K562 (cell line): ENCODE measurements around the gene PAX5. TPM values are rescaled to one million over a fixed set of nuclear protein-coding genes. Genes with fewer than 3 reads are reported as not detected.

Source experiments
- COPS2 ChIP-seq: fragments of 450-650 bp; conservative IDR thresholded peaks from 2 replicates; pipeline ENCODE4 v1.6.1; 2016; ENCODE audit warnings: mild to moderate bottlenecking, moderate library complexity
- CTBP1 ChIP-seq: fragments of 450-650 bp; IDR thresholded peaks from 2 replicates; pipeline ENCODE4 v1.6.1; 2016; ENCODE audit warnings: borderline replicate concordance
- ESRRA ChIP-seq: fragments of 450-650 bp; IDR thresholded peaks from 2 replicates; pipeline ENCODE4 v1.6.1; 2014; ENCODE audit warnings: low read depth, mild to moderate bottlenecking, moderate library complexity, borderline replicate concordance
- ETV1 ChIP-seq: fragments of 450-650 bp; conservative IDR thresholded peaks from 2 replicates; pipeline ENCODE4 v1.6.1; 2016; ENCODE audit warnings: missing genetic modification characterization, control low read depth, low read depth, missing compliant biosample characterization
- ETV5 ChIP-seq: sonication (generic); formaldehyde crosslinking; IDR thresholded peaks from 2 replicates; pipeline ENCODE4 v1.4.0; 2020; ENCODE audit warnings: low read depth, mild to moderate bottlenecking, missing genetic modification reagents
- HMGXB4 ChIP-seq: sonication (generic); formaldehyde crosslinking; IDR thresholded peaks from 2 replicates; pipeline ENCODE4 v1.8.1; 2023; ENCODE audit warnings: mild to moderate bottlenecking, missing genetic modification reagents
- HOMEZ ChIP-seq: fragments of 250-450 bp; sonication (Bioruptor Pico); IDR thresholded peaks from 2 replicates; pipeline ENCODE4 v1.4.0; 2020; ENCODE audit warnings: mild to moderate bottlenecking, moderate library complexity
- POU5F1 ChIP-seq: fragments of 150-350 bp; IDR thresholded peaks from 2 replicates; pipeline ENCODE4 v1.6.1; 2014; ENCODE audit warnings: borderline replicate concordance, low read length, low read depth, mild to moderate bottlenecking; ENCODE audit not compliant: partially characterized antibody
- SMARCA5 ChIP-seq: fragments of 450-650 bp; IDR thresholded peaks from 2 replicates; pipeline ENCODE4 v1.6.1; 2016
- TAF9B ChIP-seq: fragments of 450-650 bp; IDR thresholded peaks from 2 replicates; pipeline ENCODE4 v1.6.1; 2018; ENCODE audit warnings: mild to moderate bottlenecking; ENCODE audit not compliant: partially characterized antibody
- ZBTB1 ChIP-seq: sonication (generic); formaldehyde crosslinking; IDR thresholded peaks from 2 replicates; pipeline ENCODE4 v1.8.1; 2023; ENCODE audit warnings: missing genetic modification reagents, low read depth, mild to moderate bottlenecking, borderline replicate concordance
- ZNF584 ChIP-seq: fragments of 200-800 bp; sonication (Bioruptor generic); IDR thresholded peaks from 2 replicates; pipeline ENCODE4 v1.6.1; 2016; ENCODE audit warnings: low read depth, mild to moderate bottlenecking, missing genetic modification characterization, missing compliant biosample characterization
- ZSCAN29 ChIP-seq: fragments of 450-650 bp; IDR thresholded peaks from 2 replicates; pipeline ENCODE4 v1.6.1; 2017
- polyA plus RNA-seq, 8 experiments: library from polyadenylated mRNA; depleted of rRNA in 4 of 8; stranded (reverse) in 5 of 8; unstranded in 3 of 8; fragments of >200 nt; fragmentation: Nextera tagmentation in 2 of 8; fragmentation: Illumina TruSeq in 1 of 8; extraction: Ambion mirVana in 2 of 8; extraction: Trizol in 1 of 8; gene quantifications; 2 replicates each; pipeline versions ENCODE4 v1.2.1 to v1.2.3, GENCODE V29; 2011 to 2014; ENCODE audit warnings: inconsistent platforms in 1 of 8, missing spikeins in 1 of 8
- total RNA-seq, 7 experiments: library from RNA; depleted of rRNA in 6 of 7; stranded (reverse); fragments of >200 nt in 6 of 7; fragmentation: Illumina TruSeq in 2 of 7; extraction: Trizol in 2 of 7; gene quantifications; 2 replicates each; pipeline versions ENCODE4 v1.2.1 to v1.2.3, GENCODE V29; 2011 to 2021; ENCODE audit warnings: low replicate concordance in 1 of 7
- TF ChIP-seq, protein P1 (sequence below): fragments of 250-450 bp; sonication (Bioruptor Pico); IDR thresholded peaks from 2 replicates; pipeline ENCODE4 v1.4.0; 2020; ENCODE audit warnings: mild to moderate bottlenecking, moderate library complexity
- TF ChIP-seq, protein P2 (sequence below): sonication (generic); formaldehyde crosslinking; IDR thresholded peaks from 2 replicates; pipeline ENCODE4 v1.8.0; 2022; ENCODE audit warnings: mild to moderate bottlenecking, missing genetic modification reagents
- TF ChIP-seq, protein P3 (sequence below): fragments of 250-450 bp; sonication (Bioruptor Pico); IDR thresholded peaks from 2 replicates; pipeline ENCODE4 v1.6.1; 2021; ENCODE audit warnings: mild to moderate bottlenecking
- TF ChIP-seq, protein P4 (sequence below): fragments of 250-450 bp; sonication (Bioruptor Pico); IDR thresholded peaks from 2 replicates; pipeline ENCODE4 v1.4.0; 2020; ENCODE audit warnings: borderline replicate concordance

The PAX5 gene
- total and polyA plus RNA-seq, 9 of the 15 experiments (the other 6 are each of a cell fraction or from before 2014, with no cell fraction given): 0.03 to 0.09 TPM; not detected in 7

DNA sequence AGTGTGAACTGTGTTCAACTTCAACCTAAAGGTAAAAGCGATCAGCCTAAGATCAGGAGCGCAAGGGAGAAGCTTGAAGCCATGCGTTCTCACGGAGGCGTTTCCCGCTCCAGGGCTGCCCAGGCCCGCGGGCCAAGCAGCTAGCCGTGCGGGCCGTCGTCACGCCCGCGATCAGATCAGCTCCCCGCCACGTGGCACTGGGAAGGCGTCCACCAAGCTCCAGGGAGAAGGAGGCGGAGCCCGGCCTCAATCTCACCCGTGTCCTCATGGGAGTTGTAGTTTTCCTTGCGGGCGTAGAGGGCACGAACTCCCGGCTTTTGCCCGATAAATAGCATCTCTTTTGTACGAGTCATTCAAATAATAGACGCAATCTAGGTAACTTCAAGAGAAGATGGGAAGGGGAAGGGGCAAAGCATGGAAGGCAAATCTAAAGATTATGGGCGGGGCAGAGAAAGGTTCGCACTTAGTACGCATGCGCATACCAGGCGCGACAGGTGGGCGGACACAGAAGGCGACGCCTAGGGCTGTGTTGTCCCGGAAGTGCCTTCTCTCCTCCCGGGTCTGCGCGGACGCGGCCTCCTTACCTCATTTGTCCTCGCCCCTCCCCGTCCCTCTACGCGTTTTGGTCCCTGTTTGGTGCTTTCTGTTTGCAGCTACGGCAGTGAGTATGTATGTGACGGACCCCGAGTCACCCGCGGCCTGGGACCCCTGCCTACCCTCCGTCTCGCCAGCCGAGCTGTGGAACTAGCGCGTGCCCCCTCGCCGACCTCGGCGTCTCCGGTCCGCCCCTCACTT lies 45.5 kb upstream of the PAX5 start (continued):
- TF ChIP-seq ZBTB1 (CRISPR knock-in tag) (no peak), ZSCAN29 (no peak), TAF9B (no peak), COPS2 (no peak), HMGXB4 (no peak; the same call in 1 of the 2 replicates), POU5F1 (no peak), CTBP1 (peak; percentile 15; the same call in 1 of the 2 replicates), SMARCA5 (no peak), ZNF584 (CRISPR knock-in tag) (no peak), ETV5 (peak; percentile 60; the same call in 1 of the 2 replicates), ETV1 (tag) (peak; percentile 53; the same call in 1 of the 2 replicates), ESRRA (no peak), HOMEZ (CRISPR knock-in tag) (no peak)
- TF ChIP-seq, protein P1, sequence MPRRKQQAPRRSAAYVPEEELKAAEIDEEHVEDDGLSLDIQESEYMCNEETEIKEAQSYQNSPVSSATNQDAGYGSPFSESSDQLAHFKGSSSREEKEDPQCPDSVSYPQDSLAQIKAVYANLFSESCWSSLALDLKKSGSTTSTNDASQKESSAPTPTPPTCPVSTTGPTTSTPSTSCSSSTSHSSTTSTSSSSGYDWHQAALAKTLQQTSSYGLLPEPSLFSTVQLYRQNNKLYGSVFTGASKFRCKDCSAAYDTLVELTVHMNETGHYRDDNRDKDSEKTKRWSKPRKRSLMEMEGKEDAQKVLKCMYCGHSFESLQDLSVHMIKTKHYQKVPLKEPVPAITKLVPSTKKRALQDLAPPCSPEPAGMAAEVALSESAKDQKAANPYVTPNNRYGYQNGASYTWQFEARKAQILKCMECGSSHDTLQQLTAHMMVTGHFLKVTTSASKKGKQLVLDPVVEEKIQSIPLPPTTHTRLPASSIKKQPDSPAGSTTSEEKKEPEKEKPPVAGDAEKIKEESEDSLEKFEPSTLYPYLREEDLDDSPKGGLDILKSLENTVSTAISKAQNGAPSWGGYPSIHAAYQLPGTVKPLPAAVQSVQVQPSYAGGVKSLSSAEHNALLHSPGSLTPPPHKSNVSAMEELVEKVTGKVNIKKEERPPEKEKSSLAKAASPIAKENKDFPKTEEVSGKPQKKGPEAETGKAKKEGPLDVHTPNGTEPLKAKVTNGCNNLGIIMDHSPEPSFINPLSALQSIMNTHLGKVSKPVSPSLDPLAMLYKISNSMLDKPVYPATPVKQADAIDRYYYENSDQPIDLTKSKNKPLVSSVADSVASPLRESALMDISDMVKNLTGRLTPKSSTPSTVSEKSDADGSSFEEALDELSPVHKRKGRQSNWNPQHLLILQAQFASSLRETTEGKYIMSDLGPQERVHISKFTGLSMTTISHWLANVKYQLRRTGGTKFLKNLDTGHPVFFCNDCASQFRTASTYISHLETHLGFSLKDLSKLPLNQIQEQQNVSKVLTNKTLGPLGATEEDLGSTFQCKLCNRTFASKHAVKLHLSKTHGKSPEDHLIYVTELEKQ (CRISPR knock-in tag): no peak
- TF ChIP-seq, protein P2, sequence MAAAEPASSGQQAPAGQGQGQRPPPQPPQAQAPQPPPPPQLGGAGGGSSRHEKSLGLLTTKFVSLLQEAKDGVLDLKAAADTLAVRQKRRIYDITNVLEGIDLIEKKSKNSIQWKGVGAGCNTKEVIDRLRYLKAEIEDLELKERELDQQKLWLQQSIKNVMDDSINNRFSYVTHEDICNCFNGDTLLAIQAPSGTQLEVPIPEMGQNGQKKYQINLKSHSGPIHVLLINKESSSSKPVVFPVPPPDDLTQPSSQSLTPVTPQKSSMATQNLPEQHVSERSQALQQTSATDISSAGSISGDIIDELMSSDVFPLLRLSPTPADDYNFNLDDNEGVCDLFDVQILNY (CRISPR knock-in tag): no peak
- TF ChIP-seq, protein P3, sequence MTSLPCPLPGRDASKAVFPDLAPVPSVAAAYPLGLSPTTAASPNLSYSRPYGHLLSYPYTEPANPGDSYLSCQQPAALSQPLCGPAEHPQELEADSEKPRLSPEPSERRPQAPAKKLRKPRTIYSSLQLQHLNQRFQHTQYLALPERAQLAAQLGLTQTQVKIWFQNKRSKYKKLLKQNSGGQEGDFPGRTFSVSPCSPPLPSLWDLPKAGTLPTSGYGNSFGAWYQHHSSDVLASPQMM: no peak
- TF ChIP-seq, protein P4, sequence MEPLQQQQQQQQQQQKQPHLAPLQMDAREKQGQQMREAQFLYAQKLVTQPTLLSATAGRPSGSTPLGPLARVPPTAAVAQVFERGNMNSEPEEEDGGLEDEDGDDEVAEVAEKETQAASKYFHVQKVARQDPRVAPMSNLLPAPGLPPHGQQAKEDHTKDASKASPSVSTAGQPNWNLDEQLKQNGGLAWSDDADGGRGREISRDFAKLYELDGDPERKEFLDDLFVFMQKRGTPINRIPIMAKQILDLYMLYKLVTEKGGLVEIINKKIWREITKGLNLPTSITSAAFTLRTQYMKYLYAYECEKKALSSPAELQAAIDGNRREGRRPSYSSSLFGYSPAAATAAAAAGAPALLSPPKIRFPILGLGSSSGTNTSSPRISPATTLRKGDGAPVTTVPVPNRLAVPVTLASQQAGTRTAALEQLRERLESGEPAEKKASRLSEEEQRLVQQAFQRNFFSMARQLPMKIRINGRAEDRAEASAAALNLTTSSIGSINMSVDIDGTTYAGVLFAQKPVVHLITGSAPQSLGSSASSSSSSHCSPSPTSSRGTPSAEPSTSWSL (CRISPR knock-in tag): no peak
